ENCODE results near the gene GPR3.

GRCh38 chr1:27391511-27392095 is 819 bp upstream of the GPR3 start:
- TF ChIP-seq CTCF (IDR thresholded peaks at IDR 0.05) (peak in 1 of 4 experiments; percentile 9), POLR2AphosphoS5 (IDR thresholded peaks at IDR 0.05) (peak; percentile 44), POLR2A (IDR thresholded peaks at IDR 0.05) (no peak), EP300 (IDR thresholded peaks at IDR 0.05) (no peak)

Data from gastroesophageal sphincter (tissue), 3 donors.